ENCODE measurements around the gene APOE. TPM values are rescaled to one million over a fixed set of nuclear protein-coding genes. Genes with fewer than 3 reads are reported as not detected.
"Not testable (repeated sequence)": the region's sequence is repeated elsewhere in the genome, so short reads cannot be mapped to it uniquely, and the experiment has no call there.

The APOE gene
- total and polyA plus RNA-seq, 2 of the 13 experiments (the other 11 are each of a cell fraction or from before 2014, with no cell fraction given): 1,328 to 1,470 TPM

GRCh38 chr19:44909775-44910174 is 4.2 kb downstream of the APOE start (continued):
- TF ChIP-seq ZGPAT (CRISPR knock-in tag; IDR thresholded peaks at IDR 0.05): 0 out of 2 replicates have a peak, but pooled peaks have one; percentile 24
- TF ChIP-seq ZBTB33 (CRISPR knock-in tag; IDR thresholded peaks at IDR 0.05): no peak

GRCh38 chr19:44911896-44912295 is 6.3 kb downstream of the APOE start:
- H3K4me3 ChIP-seq (replicated peaks in 1 of 3; ENCODE audit: insufficient read depth in 1 of 3, low read depth in 2 of 3, low read length in 3 of 3); BruUV-seq (replicated peaks); H3K27me3 ChIP-seq (ENCODE audit: control insufficient read depth in 1 of 2, insufficient read depth in 2 of 2, low read length in 2 of 2); H3K9me3 ChIP-seq (ENCODE audit: low read length); H3K4me2 ChIP-seq (ENCODE audit: low read depth, low read length); H4K20me1 ChIP-seq (ENCODE audit: insufficient read depth, low read length); FAIRE-seq; H3K9ac ChIP-seq (ENCODE audit: insufficient read depth, low read depth, low read length); DNase-seq (ENCODE audit: low spot score); ATAC-seq; H2AFZ ChIP-seq (ENCODE audit: low read length): not testable (repeated sequence)
- 92% methylated on average over 6 of the region's 6 CpGs for WGBS (ENCODE audit: low lambda C conversion rate)
- Histone ChIP-seq H3K36me3 (replicated peaks in 1 of 2; ENCODE audit: control insufficient read depth in 1 of 2, insufficient read depth in 2 of 2, low read length in 2 of 2) (peaks cover 5 to 21% of the 10 kb centered on the region in 2 experiments), H3K27ac (ENCODE audit: extremely low read length, insufficient read depth, low read length) (peak overlapping the region; percentile 8), H3K4me1 (ENCODE audit: insufficient read depth, low read length) (peaks cover 70% of the 10 kb centered on the region), H3K79me2 (ENCODE audit: insufficient read depth, low read length) (peaks cover 26% of the 10 kb centered on the region)
- intact Hi-C loops (cut with micrococcal nuclease; ENCODE audit: unreplicated experiment) (loop anchor here (1.0 kb wide), 1 partner anchor 39 kb away; no protein-coding TSS in a partner anchor), in situ Hi-C loops (cut with HindIII; ENCODE audit: extremely low pct_ligation_motif_present, low pct_unique_long_range_greater_than_20kb) (loop anchor here (5.0 kb wide), 1 partner anchor 35 kb away; the partner anchor contains the start of gene APOC2)
- TF ChIP-seq ZNF589 (CRISPR knock-in tag; conservative IDR thresholded peaks at IDR 0.05) (0 out of 2 replicates have a peak, but pooled peaks have one; percentile 12), ZNF121 (CRISPR knock-in tag; IDR thresholded peaks at IDR 0.05) (peak; percentile 90), ZNF441 (CRISPR knock-in tag; IDR thresholded peaks at IDR 0.05; ENCODE audit: borderline replicate concordance) (0 out of 2 replicates have a peak, but pooled peaks have one; percentile 22)
- ChIA-PET CTCF (ENCODE audit: low intra/inter-chr PET ratio, low total read pairs) (interaction anchor here (1.2 to 4.3 kb wide), 3 partner anchors 24 to 40 kb away, joined by 3 to 45 read pairs (median 10); no protein-coding TSS in a partner anchor), POLR2A (interaction anchor here (0.9 to 14.7 kb wide), 11 partner anchors 10 to 45 kb away, joined by 4 to 317 read pairs (median 15); partner anchors contain the start of genes APOC2, CLPTM1 and TOMM40)

All from HepG2 (cell line).